Psoas muscle (tissue), 8 donors: Measurements from ENCODE around the gene HPCAL1. TPM values are rescaled to one million over a fixed set of nuclear protein-coding genes. Genes with fewer than 3 reads are reported as not detected.
A peak's percentile ranks its signal among the peaks of the same experiment; 100 is the strongest.

Experiments used
- ATAC-seq, 4 donors: fragments of 200-7000 bp; cut with Tn5 transposase; one replicate each; pipeline ENCODE4 v1.9.1; 2020; ENCODE audit warnings: moderate library complexity in 3 of 4, mild to moderate bottlenecking in 2 of 4
- DNase-seq, 2 donors: peaks; one replicate each; pipeline ENCODE4 v3.0.0-alpha.2; 2020
- H3K27ac ChIP-seq: fragments of 200-600 bp; one replicate; pipeline ENCODE4 v1.8.0; 2022
- H3K27me3 ChIP-seq, 3 donors: fragments of 200-600 bp in 1 of 3; one replicate each; pipeline versions ENCODE4 v1.6.1 to v1.8.0; 2013 to 2022; ENCODE audit warnings: low read length in 2 of 3, mild to moderate bottlenecking in 2 of 3, moderate library complexity in 1 of 3; ENCODE audit not compliant: insufficient read depth in 3 of 3
- H3K36me3 ChIP-seq, 2 donors: fragments of 200-600 bp in 1 of 2; one replicate each; pipeline versions ENCODE4 v1.6.1 to v1.8.0; 2013 to 2022; ENCODE audit warnings: low read depth in 1 of 2, mild to moderate bottlenecking in 1 of 2, moderate library complexity in 1 of 2; ENCODE audit not compliant: insufficient read depth in 1 of 2
- H3K4me1 ChIP-seq: fragments of 200-600 bp; one replicate; pipeline ENCODE4 v1.8.0; 2022
- H3K4me3 ChIP-seq: fragments of 200-600 bp; one replicate; pipeline ENCODE4 v1.8.0; 2022; ENCODE audit warnings: mild to moderate bottlenecking
- H3K9me3 ChIP-seq: fragments of 200-600 bp; one replicate; pipeline ENCODE4 v1.8.0; 2022
- WGBS, 3 donors: extraction: QIAGEN DNeasy Blood & Tissue Kit; methylation state at CpG; one replicate each; pipeline versions ENCODE4 v1.1.6 to v1.1.7; 2013; 5-methylcytosine and 5-hydroxymethylcytosine counted together
- intact Hi-C, 2 donors: fragments of 100-400 bp; cut with DNase I; formaldehyde crosslinking; loops; one replicate each; pipeline versions ENCODE4 v1.11.0 to v1.14.2; 2022
- polyA plus RNA-seq, 3 donors: library from polyadenylated mRNA; stranded (reverse); fragments of 200-250 nt; gene quantifications; one replicate each; pipeline ENCODE4 v1.2.3, GENCODE V29; 2013
- total RNA-seq, 4 donors: library from RNA; stranded (reverse); fragmentation: NEBNext Ultra II Directional in 2 of 4; extraction: Animal tissue kit (Norgen Biotek cat#: 25700) in 2 of 4; gene quantifications; one replicate each; pipeline versions ENCODE4 v1.2.1 to v1.2.4, GENCODE V29; 2021 to 2023
- TF ChIP-seq, protein P1 (sequence below): fragments of 200-600 bp; IDR thresholded peaks from one replicate; pipeline ENCODE4 v1.8.0; 2022; ENCODE audit warnings: antibody characterized with exemption
- donor health status: healthy with polysubstance abuse.
- donor health status: DM: no; HTN: no; CAD: no; lungs with moderate emphysema.
- donor health status: Bipolar disorder and iron deficiency.
- donor health status: healthy.
- donor health status: DM: yes; HTN: yes; CAD: no.
- donor health status: DM: no; HTN: no; CAD: no.
- donor health status: DM: no; HTN: no; CAD: no.
- donor health status: DM: yes; HTN: yes; CAD: no.

Gene HPCAL1
- total and polyA plus RNA-seq, 7 donors = 16.1 to 182 (median 33.4) TPM

DNA sequence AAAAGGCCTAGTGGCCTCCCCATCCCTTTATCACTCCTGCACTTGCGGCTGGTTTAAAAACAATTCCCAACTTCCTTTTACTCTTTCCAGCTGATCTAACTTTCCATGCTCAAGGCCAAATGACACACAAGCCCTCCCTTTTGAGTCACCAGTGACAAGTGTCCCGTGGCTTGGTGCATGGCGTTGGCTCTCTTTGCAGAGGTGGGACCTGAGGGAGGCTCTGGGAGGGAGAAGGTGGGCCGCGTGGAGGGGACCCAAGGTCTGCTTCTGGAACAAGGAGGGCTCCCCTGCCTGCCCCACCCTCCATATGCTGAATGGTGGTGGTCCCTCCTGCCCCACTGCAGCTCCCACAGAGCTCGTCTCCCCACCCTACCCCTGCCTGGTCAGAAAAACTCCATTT lies 30.8 kb upstream of the HPCAL1 start:
- TF ChIP-seq, protein P1, sequence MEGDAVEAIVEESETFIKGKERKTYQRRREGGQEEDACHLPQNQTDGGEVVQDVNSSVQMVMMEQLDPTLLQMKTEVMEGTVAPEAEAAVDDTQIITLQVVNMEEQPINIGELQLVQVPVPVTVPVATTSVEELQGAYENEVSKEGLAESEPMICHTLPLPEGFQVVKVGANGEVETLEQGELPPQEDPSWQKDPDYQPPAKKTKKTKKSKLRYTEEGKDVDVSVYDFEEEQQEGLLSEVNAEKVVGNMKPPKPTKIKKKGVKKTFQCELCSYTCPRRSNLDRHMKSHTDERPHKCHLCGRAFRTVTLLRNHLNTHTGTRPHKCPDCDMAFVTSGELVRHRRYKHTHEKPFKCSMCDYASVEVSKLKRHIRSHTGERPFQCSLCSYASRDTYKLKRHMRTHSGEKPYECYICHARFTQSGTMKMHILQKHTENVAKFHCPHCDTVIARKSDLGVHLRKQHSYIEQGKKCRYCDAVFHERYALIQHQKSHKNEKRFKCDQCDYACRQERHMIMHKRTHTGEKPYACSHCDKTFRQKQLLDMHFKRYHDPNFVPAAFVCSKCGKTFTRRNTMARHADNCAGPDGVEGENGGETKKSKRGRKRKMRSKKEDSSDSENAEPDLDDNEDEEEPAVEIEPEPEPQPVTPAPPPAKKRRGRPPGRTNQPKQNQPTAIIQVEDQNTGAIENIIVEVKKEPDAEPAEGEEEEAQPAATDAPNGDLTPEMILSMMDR = no peak
- Histone ChIP-seq H3K4me3 (no peak overlapping the region), H3K9me3 (no peaks in the 10 kb centered on the region), H3K4me1 (no peaks in the 10 kb centered on the region), H3K36me3 (no peaks in the 10 kb centered on the region), H3K27ac (no peak overlapping the region), H3K27me3 (no peaks in the 10 kb centered on the region)
- ATAC-seq (no peak), DNase-seq (peak in 1 of 2 donors; percentile 15)
- intact Hi-C loops = no loop called here
- WGBS, 3 donors = 85 to 89% (median 89%) methylated on average over 6 of the region's 6 CpGs

DNA sequence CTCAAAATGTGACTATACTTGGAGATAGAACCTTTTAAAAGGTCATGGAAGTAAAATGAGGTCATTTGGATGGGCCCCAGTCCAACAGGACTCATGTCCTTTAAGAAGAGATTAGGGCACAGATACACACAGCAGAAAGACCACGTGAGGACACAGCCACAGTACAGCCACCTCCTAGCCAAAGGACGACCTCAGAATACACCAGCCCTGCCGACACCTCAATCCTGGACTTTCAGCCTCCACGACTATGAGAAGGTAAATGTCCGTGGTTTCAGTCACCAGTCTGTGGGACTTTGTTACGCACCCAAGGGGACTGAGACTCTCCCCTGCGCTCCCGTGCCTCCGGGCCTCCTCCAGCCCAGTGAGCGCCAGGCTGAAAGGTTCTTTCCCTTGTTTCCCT lies 30.2 kb upstream of the HPCAL1 start:
- intact Hi-C loops = no loop called here
- WGBS, 3 donors = 91 to 92% (median 92%) methylated on average over 10 of the region's 10 CpGs
- H3K27me3 ChIP-seq = no peaks in the 10 kb centered on the region
- ATAC-seq = no peak
- H3K4me3 ChIP-seq = no peak overlapping the region
- no peaks in the 10 kb centered on the region for H3K36me3 ChIP-seq
- TF ChIP-seq, protein P1 = no peak
- no peaks in the 10 kb centered on the region for H3K9me3 ChIP-seq
- no peaks in the 10 kb centered on the region for H3K4me1 ChIP-seq
- H3K27ac ChIP-seq = no peak overlapping the region
- DNase-seq = peak in 1 of 2 donors; percentile 15

DNA sequence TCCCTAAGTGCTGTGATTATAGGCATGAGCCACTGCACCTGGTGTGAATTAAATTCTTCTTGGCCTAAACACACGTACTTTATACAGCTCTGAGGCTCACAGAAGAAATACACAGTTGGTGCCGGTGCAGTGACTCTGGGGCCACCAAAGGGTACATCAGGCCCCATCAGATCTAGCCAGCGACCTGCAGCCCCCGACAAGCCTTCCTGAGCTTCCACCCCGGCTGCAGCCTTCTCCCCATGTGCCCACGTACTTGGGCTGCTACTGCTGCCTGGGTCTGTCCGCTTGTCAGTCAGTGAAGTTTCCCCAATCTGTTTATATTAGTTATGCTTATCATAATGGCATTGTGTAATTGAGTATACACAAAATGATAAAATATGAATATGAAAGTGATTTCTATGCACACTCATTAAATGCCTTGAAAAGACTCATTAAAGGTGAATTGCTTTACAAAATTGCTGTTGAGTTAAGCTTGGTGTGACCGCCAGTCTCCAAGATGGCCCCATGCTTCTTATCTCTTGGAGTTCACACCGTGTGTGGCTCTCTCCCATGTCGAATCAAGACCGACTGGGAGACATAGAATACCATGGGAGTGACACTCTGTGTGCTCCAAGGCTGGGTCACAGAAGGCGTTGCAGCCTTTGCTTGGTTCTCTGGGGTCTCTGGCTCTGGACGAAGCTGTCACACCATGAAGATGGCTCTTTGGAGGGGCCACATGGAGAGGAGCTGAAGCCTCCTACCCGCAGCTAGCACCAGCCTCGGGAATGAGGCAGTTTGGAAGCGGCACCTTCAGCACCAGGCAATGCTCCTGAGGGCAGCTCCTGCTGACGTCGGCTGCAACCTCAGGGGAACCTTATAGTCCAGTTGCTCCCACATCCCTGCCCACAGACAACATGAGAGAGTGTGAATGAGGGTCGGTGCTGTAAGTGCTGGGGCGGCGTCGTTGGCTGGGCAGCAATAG lies 29.2 kb upstream of the HPCAL1 start:
- 88 to 94% (median 90%) methylated on average over 22 of the region's 22 CpGs for WGBS, 3 donors

DNA sequence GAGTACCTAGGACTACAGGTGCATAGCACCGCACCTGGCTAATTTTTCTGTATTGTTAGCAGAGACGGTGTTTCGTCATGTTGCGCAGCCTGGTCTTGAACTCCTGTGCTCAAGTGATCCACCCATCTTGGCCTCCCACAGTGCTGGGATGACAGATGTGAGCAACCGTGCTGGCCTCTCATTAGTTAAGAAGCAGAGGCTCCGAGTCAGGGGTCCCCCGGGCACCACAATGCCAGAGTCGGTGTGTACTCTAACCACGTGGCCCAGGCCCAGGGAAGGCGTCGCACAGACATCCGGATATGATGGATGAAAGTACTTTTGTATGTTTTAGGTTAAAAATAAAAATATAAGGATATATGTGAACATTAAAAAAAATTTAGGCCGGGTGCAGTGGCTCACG lies 28.3 kb upstream of the HPCAL1 start:
- Histone ChIP-seq H3K27me3 (no peaks in the 10 kb centered on the region), H3K4me3 (no peak overlapping the region), H3K36me3 (no peaks in the 10 kb centered on the region), H3K27ac (no peak overlapping the region), H3K4me1 (no peaks in the 10 kb centered on the region), H3K9me3 (no peaks in the 10 kb centered on the region)
- no peak for ATAC-seq
- 88 to 96% (median 94%) methylated on average over 14 of the region's 14 CpGs for WGBS, 3 donors
- TF ChIP-seq, protein P1 = no peak
- intact Hi-C loops = no loop called here
- DNase-seq = peak in 1 of 2 donors; percentile 32

More for the DNA sequence above, 29.2 kb upstream of the HPCAL1 start:
- DNase-seq (peak in 1 of 2 donors; percentile 32), ATAC-seq (no peak)
- Histone ChIP-seq H3K27me3 (no peaks in the 10 kb centered on the region), H3K36me3 (no peaks in the 10 kb centered on the region), H3K4me3 (no peak overlapping the region), H3K4me1 (no peaks in the 10 kb centered on the region), H3K9me3 (no peaks in the 10 kb centered on the region), H3K27ac (no peak overlapping the region)
- TF ChIP-seq, protein P1 = no peak
- intact Hi-C loops = no loop called here
